HG03108 (cell line): ENCODE measurements around the gene ZNF385A.
"Not testable (repeated sequence)": the region's sequence is repeated elsewhere in the genome, so short reads cannot be mapped to it uniquely, and the experiment has no call there.

Experiments
- ATAC-seq: cut with Tn5 transposase; IDR thresholded peaks from one replicate; pipeline ENCODE4 v1.9.1; 2021; ENCODE audit warnings: moderate library complexity; ENCODE audit not compliant: unreplicated experiment

ZNF385A gene

DNA sequence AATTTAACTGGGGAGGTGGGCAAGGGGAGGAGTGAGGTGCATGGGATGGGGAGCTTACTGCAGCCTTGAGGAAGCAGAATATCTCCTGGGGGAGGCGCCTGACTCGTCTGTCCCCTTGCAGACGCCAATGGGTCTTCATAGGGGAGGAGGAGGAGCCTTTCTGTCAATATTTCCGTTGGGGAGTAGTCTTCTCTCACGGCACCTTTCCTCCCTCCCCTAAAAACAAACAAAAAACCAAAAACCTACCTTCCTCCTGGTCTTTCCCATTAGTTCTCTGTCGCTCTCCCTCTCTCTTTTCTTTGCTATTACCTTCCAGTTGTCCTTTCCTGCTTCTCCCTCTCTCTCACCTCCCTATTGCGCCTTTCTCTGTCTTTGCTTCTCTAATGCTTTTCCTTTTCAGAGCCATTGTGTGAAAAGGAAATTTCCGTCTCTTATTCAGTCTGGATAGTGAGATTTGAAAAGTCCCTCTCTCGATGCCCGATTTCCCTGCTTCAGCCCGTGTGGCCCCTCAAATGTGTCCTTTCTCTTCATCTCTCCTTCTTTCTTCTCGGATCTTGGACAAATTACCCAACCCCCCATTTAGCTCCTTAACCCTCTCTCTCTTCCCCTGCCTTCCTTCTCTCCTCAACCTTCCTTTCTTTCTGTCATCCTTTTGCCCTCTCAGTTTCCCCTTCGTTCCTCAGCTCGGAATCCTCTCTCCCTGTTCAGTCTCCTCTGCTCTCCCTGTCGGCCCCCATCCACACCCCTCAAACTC lies 26.2 kb downstream of the ZNF385A start:
- no peak for ATAC-seq

GRCh38 chr12:54357506-54358190 lies 26.9 kb downstream of the ZNF385A start:
- ATAC-seq: no peak

DNA sequence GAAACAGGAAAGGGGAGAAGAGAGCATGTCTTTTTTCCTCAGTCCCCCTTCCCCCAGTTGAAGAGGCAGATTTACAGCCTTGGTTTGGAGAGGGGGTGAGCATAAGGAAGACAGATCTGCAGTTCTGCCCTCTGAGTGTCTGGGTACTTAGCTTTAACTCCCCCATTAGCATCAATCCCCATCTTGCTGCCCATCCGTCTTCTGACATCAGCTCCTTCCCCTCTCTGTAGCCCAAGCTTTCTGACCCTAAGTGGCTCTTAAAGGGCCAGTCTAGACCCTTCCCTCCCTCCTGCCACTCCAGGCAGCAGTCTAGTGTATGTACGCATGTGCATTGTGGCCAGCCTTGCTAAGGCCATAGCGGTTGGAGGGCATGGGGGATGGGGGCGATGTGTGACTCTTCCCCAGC lies 27.6 kb downstream of the ZNF385A start:
- ATAC-seq: no peak

GRCh38 chr12:54356228-54356627 lies 28.3 kb downstream of the ZNF385A start:
- ATAC-seq: no peak

DNA sequence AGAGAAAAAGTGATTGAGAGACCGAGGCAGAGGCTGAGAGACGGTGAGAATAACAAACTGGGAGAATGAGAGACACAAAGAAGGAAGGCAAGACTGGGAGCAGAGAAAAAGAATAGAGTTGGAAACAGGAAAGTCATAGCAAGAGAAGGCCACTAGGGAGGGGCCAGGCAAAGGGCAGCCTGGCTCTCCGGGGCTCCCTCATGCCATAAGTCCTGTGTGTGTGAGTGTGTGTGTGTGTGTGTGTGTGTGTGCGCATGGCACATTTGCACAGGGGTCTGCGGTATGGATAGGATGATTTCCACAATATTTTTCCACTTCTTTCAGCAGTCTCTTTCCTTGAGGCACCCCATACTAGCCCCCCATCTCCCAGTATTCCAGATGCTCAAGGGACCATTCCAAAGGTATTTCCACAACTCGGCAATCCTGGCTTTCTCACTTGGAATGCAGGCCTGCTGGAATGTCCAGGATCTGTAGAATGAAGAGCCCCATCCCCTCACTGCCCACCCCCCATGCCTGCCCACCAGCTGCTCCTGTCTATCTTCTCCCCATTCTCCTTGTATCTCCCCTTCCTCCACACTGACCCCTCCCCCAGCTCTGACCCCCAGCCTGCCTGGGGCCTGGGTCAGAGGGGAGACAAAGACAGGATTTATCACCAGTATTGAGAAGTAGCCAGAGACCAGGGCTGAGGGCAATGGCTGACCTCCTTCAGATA lies 29.3 kb downstream of the ZNF385A start:
- no peak for ATAC-seq

- not testable (repeated sequence) for ATAC-seq
Measured at GRCh38 chr12:54354271-54354670, 30.3 kb downstream of the ZNF385A start.

GRCh38 chr12:54352891-54353874 lies 31.4 kb downstream of the ZNF385A start:
- ATAC-seq: no peak

- no peak for ATAC-seq
Measured at GRCh38 chr12:54352022-54352531, 32.5 kb downstream of the ZNF385A start.

DNA sequence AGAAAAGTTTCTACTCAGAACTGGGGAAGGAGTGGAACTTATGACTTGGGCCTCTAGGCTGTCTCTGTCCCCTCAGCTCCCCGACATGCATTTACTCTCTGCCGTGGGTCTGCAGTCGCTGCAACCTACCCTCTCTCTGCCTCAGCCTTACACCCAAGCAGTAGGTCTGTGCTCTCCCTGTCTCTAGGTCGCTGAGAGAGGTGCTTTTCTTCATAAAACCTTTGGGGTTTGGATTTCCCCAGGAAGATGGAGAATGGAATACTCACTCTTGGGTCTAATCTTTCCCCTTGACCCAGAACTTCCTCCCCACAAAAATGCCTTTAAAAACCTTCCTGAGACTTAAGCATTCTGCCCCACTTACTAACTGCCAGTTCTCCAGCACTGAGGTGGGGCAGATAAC lies 33.2 kb downstream of the ZNF385A start:
- no peak for ATAC-seq

GRCh38 chr12:54350743-54351142 lies 33.8 kb downstream of the ZNF385A start:
- no peak for ATAC-seq

- no peak for ATAC-seq
Measured at GRCh38 chr12:54349679-54350078, 34.9 kb downstream of the ZNF385A start.

- ATAC-seq: no peak
Measured at GRCh38 chr12:54349036-54349435, 35.5 kb downstream of the ZNF385A start.

DNA sequence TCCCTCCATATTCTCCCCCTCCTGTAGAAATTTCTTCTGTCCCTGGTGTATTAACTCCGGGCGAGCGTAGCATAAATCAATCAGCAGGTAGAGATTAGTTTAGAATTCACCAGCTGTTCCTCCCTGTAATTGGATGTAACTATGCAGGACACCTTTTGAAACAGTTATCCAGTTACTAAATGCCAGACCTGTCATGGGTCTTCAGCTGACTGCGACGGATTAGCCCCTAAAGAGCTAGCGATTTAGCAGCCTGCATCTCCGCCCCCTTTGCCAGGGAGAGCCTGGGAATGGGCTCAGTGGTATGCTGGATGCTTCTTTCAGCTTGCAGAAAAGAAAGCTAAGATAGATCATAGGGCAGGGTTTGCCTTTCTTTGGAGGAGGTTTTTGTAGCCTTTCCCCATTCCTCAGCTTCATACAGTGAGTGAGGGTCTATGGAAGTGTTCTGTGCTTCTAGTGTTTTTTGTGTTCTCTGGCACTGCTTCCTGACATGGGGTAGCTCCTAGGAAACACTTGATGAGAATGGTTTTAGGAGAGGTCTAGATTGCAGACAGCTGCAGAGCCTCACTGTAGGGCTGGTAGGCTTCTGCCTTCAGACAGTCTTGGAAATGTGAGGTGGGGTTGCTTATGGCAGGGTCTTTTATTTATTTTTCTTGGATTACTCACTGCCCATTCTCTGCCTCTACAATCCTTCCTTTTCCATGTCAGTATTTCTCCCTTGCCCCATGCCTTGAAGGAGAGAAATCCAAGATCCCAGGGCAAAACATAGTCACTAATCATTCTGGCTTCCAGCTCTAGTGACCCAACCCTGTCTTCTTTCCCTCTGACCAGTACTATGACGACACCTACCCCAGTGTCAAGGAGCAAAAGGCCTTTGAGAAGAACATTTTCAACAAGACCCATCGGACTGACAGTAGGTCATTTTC lies 42.9 kb downstream of the ZNF385A start:
- ATAC-seq: no peak

DNA sequence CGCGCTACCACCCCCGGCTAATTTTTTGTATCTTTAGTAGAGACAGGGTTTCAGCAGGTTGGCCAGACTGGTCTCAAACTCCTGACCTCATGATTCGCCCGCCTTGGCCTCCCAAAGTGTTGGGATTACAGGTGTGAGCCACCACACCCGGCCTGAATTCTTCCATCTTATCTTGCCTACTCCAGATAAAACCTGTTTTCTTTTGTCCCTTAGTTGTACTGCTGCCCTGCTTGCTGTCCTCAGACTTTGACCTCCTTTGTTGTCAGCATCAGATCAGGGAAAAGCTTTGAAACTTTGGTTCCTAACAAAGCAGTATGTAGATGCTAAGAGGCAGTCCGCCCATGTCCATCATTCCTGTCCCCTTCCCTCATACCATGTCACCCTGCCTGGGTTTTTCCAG lies 43.7 kb downstream of the ZNF385A start:
- ATAC-seq: no peak

DNA sequence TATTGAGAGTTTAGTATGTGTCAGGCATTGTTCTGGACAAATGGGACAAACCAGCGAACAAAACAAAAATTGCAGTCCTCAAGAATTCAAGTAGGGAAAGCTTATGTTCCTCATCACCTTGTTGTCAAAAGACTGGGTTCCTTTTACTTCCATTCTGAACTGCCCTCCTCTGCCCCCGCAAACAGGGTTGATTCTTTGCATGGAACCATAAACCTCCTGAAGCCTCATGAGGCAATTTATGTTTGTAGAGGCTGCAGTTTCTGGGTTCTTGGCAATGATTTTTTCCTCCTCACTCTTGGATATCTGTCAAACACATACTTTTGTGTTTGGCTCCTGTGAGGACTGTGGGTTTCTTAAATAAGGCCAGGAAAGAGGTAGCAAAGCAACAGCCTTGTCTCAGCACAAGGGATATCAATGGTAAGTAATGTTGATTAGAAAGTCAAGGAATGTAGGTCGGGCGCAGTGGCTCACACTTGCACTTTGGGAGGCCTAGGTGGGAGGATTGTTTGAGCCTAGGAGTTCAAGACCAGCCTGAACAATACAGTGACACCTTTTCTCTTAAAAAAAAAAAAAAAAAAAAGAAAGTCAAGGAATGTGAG lies 45.7 kb downstream of the ZNF385A start:
- no peak for ATAC-seq

GRCh38 chr12:54337854-54338650 lies 46.5 kb downstream of the ZNF385A start:
- ATAC-seq: no peak

GRCh38 chr12:54337280-54337842 lies 47.2 kb downstream of the ZNF385A start:
- ATAC-seq: no peak
